ENCODE measurements around the gene MAPKBP1.

MAPKBP1 gene

DNA sequence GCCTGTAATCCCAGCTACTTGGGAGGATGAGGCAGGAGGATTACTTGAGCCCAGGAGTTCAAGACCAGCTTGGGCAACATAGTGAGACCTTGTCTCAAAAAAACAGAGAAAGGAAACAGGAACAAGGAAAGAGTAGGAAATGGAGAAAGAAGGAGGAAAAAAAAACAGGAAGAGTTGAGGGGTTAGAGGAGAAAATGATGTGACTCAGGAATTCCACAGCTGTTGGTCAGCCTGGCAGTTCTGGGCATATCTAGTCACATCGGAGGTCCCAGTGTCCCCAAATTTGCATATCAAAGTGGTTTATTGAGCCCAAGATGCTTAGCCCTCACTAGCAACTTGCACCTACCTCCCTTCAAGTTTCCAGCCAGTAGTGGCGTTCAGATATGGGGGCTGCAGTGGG, 34.8 kb downstream of the MAPKBP1 start:
- H2BK5ac ChIP-seq (ENCODE audit: low read depth, low read length, poor library complexity) = no peak overlapping the region
- no peak overlapping the region for H4K8ac ChIP-seq (ENCODE audit: low read depth, low read length)
- H3K4me2 ChIP-seq (ENCODE audit: low read length) = no peak overlapping the region
- no peak overlapping the region for H3K18ac ChIP-seq (ENCODE audit: low read length)
- no peak overlapping the region for H4K12ac ChIP-seq (ENCODE audit: low read depth, low read length)
- H3K79me1 ChIP-seq (ENCODE audit: low read length) = peaks cover 20% of the 10 kb centered on the region
- no peak for DNase-seq
- H3K14ac ChIP-seq (ENCODE audit: low read length) = no peak overlapping the region
- no peak overlapping the region for H2AFZ ChIP-seq (ENCODE audit: insufficient read depth, low read length, poor library complexity)
- no peak overlapping the region for H3K27ac ChIP-seq (ENCODE audit: low read depth, low read length)
- H2AK5ac ChIP-seq (ENCODE audit: low read length) = no peak overlapping the region
- peaks cover 19% of the 10 kb centered on the region in 2 experiments for H3K36me3 ChIP-seq (ENCODE audit: control insufficient read depth in 1 of 2, insufficient read depth in 2 of 2, low read length in 2 of 2)
- peaks cover 9% of the 10 kb centered on the region for H3K79me2 ChIP-seq (ENCODE audit: control insufficient read depth, insufficient read depth, low read length, poor library complexity)
- H3K4me1 ChIP-seq (ENCODE audit: control insufficient read depth in 1 of 2, insufficient read depth in 2 of 2, low read length in 2 of 2) = peaks cover 23 to 30% of the 10 kb centered on the region in 2 experiments
- H3K9me3 ChIP-seq (ENCODE audit: insufficient read depth, low read depth, low read length) = peaks cover 2% of the 10 kb centered on the region
- no peak overlapping the region for H2BK120ac ChIP-seq (ENCODE audit: insufficient read depth, low read length, poor library complexity)
- H3K4ac ChIP-seq (ENCODE audit: low read depth, low read length) = no peak overlapping the region
- H3K9ac ChIP-seq (ENCODE audit: low read length) = no peak overlapping the region
- no peak overlapping the region for H2BK12ac ChIP-seq (ENCODE audit: low read length)
- no CpG with 5 or more reads among the region's 2 CpGs for WGBS (ENCODE audit: extremely low coverage, insufficient coverage, insufficient read length)
- no peak overlapping the region for H3K4me3 ChIP-seq (ENCODE audit: low read depth, low read length)
- H4K91ac ChIP-seq (ENCODE audit: low read depth, low read length) = no peak overlapping the region
- H3K23ac ChIP-seq (ENCODE audit: low read length) = no peak overlapping the region
- no peaks in the 10 kb centered on the region for H3K27me3 ChIP-seq (ENCODE audit: insufficient read depth, low read length)

DNA sequence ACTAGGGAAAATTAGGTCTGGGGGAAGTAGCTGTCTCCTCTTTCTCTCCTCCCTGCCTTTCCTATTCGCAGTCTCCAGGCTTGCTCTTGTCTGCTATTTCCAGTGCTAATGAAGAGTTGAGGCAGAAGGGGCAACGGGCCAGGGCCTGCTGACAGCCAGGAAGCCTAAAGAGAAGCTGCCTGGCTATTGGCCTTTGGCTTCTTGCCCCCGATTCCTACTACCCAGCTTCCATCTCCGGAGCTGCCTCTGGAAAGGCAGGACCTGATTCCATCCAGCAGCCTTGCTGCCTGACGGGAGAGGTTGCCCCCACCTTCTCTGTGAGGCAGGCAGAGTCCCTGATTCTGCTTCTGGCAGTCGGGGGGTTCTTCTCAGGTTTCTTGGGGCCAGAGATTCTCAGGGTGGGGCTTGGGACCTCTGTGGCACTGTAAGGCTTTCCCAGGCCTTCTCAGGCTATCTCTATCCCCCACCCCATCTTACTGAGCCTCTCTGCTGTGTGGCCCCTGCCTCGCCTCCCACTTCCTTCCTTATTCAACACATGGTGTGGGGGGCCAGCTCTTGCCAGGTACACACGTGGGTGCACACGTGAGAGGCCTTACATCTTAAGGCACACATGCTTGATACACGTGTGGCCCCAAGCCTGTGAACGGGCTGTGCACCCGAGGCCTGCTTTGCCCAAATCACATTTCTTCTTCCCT, 35.4 kb downstream of the MAPKBP1 start:
- peaks cover 17 to 24% of the 10 kb centered on the region in 2 experiments for H3K4me1 ChIP-seq (ENCODE audit: control insufficient read depth in 1 of 2, insufficient read depth in 2 of 2, low read length in 2 of 2)
- H2BK5ac ChIP-seq (ENCODE audit: low read depth, low read length, poor library complexity) = no peak overlapping the region
- H3K4ac ChIP-seq (ENCODE audit: low read depth, low read length) = no peak overlapping the region
- H3K23ac ChIP-seq (ENCODE audit: low read length) = no peak overlapping the region
- no peaks in the 10 kb centered on the region for H3K27me3 ChIP-seq (ENCODE audit: insufficient read depth, low read length)
- H3K9ac ChIP-seq (ENCODE audit: low read length) = no peak overlapping the region
- no peak overlapping the region for H3K4me2 ChIP-seq (ENCODE audit: low read length)
- peaks cover 6% of the 10 kb centered on the region for H3K79me2 ChIP-seq (ENCODE audit: control insufficient read depth, insufficient read depth, low read length, poor library complexity)
- H3K27ac ChIP-seq (ENCODE audit: low read depth, low read length) = no peak overlapping the region
- no peak overlapping the region for H3K18ac ChIP-seq (ENCODE audit: low read length)
- H3K4me3 ChIP-seq (ENCODE audit: low read depth, low read length) = no peak overlapping the region
- no peak overlapping the region for H2BK120ac ChIP-seq (ENCODE audit: insufficient read depth, low read length, poor library complexity)
- WGBS (ENCODE audit: extremely low coverage, insufficient coverage, insufficient read length) = no CpG with 5 or more reads among the region's 12 CpGs
- peaks cover 2% of the 10 kb centered on the region for H3K9me3 ChIP-seq (ENCODE audit: insufficient read depth, low read depth, low read length)
- no peak for DNase-seq
- H3K79me1 ChIP-seq (ENCODE audit: low read length) = peaks cover 16% of the 10 kb centered on the region
- peaks cover 24 to 25% of the 10 kb centered on the region in 2 experiments for H3K36me3 ChIP-seq (ENCODE audit: control insufficient read depth in 1 of 2, insufficient read depth in 2 of 2, low read length in 2 of 2)
- no peak overlapping the region for H4K12ac ChIP-seq (ENCODE audit: low read depth, low read length)
- peak overlapping the region; percentile 15 for H4K91ac ChIP-seq (ENCODE audit: low read depth, low read length)
- no peak overlapping the region for H2BK12ac ChIP-seq (ENCODE audit: low read length)
- no peak overlapping the region for H2AK5ac ChIP-seq (ENCODE audit: low read length)
- H2AFZ ChIP-seq (ENCODE audit: insufficient read depth, low read length, poor library complexity) = no peak overlapping the region
- H4K8ac ChIP-seq (ENCODE audit: low read depth, low read length) = no peak overlapping the region
- H3K14ac ChIP-seq (ENCODE audit: low read length) = no peak overlapping the region

DNA sequence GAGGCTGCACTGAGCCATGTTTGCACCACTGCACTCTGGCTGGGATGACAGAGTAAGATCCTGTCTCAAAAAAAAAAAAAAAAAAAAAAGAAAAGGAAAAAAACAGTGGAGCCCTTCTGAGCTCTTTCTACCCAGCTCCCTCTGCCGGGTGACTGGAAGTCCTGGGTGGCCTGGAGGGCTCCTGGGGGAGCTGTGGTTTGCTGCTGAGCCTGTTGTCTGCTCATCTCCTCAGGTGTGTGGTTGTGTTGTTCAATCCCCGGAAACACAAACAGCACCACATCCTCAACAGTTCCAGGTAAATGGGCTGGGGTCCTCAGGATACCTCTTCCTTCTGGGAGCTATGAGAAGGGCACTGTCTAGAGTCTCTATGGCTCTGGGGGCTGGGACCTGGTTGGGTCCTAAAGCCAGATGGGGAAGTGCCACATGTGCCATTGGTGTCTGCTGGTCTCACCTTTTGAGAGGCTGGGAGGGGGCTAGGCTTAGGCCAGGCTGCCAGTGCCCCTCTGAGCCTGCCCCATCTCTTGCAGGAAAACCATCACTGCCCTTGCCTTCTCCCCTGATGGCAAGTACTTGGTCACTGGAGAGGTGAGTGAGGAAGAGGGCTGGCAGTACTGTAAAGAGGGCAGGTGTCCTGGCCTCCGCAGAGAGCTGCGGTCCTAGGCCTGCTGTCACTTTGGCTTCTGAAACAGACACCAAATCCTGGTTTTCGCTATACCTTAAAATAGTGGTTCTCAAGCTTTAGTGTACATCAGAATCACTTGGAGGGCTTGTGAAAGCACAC, 36.6 kb downstream of the MAPKBP1 start:
- H3K9ac ChIP-seq (ENCODE audit: low read length) = no peak overlapping the region
- H3K14ac ChIP-seq (ENCODE audit: low read length) = no peak overlapping the region
- no peak overlapping the region for H4K12ac ChIP-seq (ENCODE audit: low read depth, low read length)
- no peak overlapping the region for H3K4me3 ChIP-seq (ENCODE audit: low read depth, low read length)
- H2BK5ac ChIP-seq (ENCODE audit: low read depth, low read length, poor library complexity) = no peak overlapping the region
- H2BK12ac ChIP-seq (ENCODE audit: low read length) = no peak overlapping the region
- no peaks in the 10 kb centered on the region for H3K79me2 ChIP-seq (ENCODE audit: control insufficient read depth, insufficient read depth, low read length, poor library complexity)
- peaks cover 31 to 32% of the 10 kb centered on the region in 2 experiments for H3K36me3 ChIP-seq (ENCODE audit: control insufficient read depth in 1 of 2, insufficient read depth in 2 of 2, low read length in 2 of 2)
- no peak overlapping the region for H2AK5ac ChIP-seq (ENCODE audit: low read length)
- no peak overlapping the region for H2AFZ ChIP-seq (ENCODE audit: insufficient read depth, low read length, poor library complexity)
- H3K27me3 ChIP-seq (ENCODE audit: insufficient read depth, low read length) = no peaks in the 10 kb centered on the region
- H3K18ac ChIP-seq (ENCODE audit: low read length) = no peak overlapping the region
- H3K4ac ChIP-seq (ENCODE audit: low read depth, low read length) = no peak overlapping the region
- no peak overlapping the region for H3K27ac ChIP-seq (ENCODE audit: low read depth, low read length)
- peaks cover 5% of the 10 kb centered on the region for H3K79me1 ChIP-seq (ENCODE audit: low read length)
- H3K23ac ChIP-seq (ENCODE audit: low read length) = no peak overlapping the region
- no CpG with 5 or more reads among the region's 5 CpGs for WGBS (ENCODE audit: extremely low coverage, insufficient coverage, insufficient read length)
- H4K8ac ChIP-seq (ENCODE audit: low read depth, low read length) = no peak overlapping the region
- no peak overlapping the region for H2BK120ac ChIP-seq (ENCODE audit: insufficient read depth, low read length, poor library complexity)
- H4K91ac ChIP-seq (ENCODE audit: low read depth, low read length) = peak overlapping the region; percentile 50
- H3K4me2 ChIP-seq (ENCODE audit: low read length) = no peak overlapping the region
- H3K9me3 ChIP-seq (ENCODE audit: insufficient read depth, low read depth, low read length) = no peaks in the 10 kb centered on the region
- peaks cover 6 to 13% of the 10 kb centered on the region in 2 experiments for H3K4me1 ChIP-seq (ENCODE audit: control insufficient read depth in 1 of 2, insufficient read depth in 2 of 2, low read length in 2 of 2)
- DNase-seq = no peak

DNA sequence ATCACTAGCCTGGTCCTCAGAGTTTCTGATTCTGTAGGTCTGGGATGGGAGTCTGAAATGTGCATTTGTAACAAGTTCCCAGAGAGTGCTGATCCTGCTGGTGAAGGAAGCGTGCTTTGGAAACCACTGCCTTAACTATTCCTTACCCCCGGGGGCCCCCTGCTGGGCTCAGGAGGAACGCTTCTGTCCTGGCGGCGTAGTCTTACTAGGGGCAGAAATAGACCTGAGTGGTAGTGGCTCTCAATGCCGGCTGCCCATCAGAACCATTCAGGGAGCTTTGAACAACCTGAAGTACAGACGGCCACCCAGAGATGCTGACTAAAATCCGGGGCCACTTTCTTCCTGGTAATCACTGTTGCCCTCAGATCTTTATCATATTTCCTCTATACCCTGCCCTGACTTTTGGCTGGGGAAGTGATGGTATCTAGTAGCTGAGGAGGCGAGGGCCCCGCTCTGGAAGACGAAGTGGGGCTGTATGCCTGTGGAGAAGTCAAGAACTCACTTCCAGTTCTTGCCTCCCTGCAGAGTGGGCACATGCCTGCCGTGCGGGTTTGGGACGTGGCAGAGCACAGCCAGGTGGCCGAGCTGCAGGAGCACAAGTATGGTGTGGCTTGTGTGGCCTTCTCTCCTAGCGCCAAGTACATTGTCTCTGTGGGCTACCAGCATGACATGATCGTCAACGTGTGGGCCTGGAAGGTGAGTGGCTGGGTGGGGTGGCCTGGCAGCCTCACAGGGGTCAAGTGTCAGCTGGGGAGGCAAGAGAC, 37.3 kb downstream of the MAPKBP1 start:
- no peak overlapping the region for H4K8ac ChIP-seq (ENCODE audit: low read depth, low read length)
- peaks cover 2 to 5% of the 10 kb centered on the region in 2 experiments for H3K4me1 ChIP-seq (ENCODE audit: control insufficient read depth in 1 of 2, insufficient read depth in 2 of 2, low read length in 2 of 2)
- H2AK5ac ChIP-seq (ENCODE audit: low read length) = no peak overlapping the region
- no peak overlapping the region for H3K4me3 ChIP-seq (ENCODE audit: low read depth, low read length)
- no peak overlapping the region for H3K27ac ChIP-seq (ENCODE audit: low read depth, low read length)
- peaks cover 2% of the 10 kb centered on the region for H3K79me1 ChIP-seq (ENCODE audit: low read length)
- WGBS (ENCODE audit: extremely low coverage, insufficient coverage, insufficient read length) = no CpG with 5 or more reads among the region's 18 CpGs
- no peak overlapping the region for H2AFZ ChIP-seq (ENCODE audit: insufficient read depth, low read length, poor library complexity)
- H3K14ac ChIP-seq (ENCODE audit: low read length) = no peak overlapping the region
- peak overlapping the region; percentile 37 for H2BK12ac ChIP-seq (ENCODE audit: low read length)
- H3K23ac ChIP-seq (ENCODE audit: low read length) = no peak overlapping the region
- peak; percentile 80 to 93 for DNase-seq
- H3K27me3 ChIP-seq (ENCODE audit: insufficient read depth, low read length) = no peaks in the 10 kb centered on the region
- no peak overlapping the region for H2BK120ac ChIP-seq (ENCODE audit: insufficient read depth, low read length, poor library complexity)
- H3K18ac ChIP-seq (ENCODE audit: low read length) = no peak overlapping the region
- H3K36me3 ChIP-seq (ENCODE audit: control insufficient read depth in 1 of 2, insufficient read depth in 2 of 2, low read length in 2 of 2) = peaks cover 35 to 36% of the 10 kb centered on the region in 2 experiments
- H3K4ac ChIP-seq (ENCODE audit: low read depth, low read length) = no peak overlapping the region
- no peaks in the 10 kb centered on the region for H3K79me2 ChIP-seq (ENCODE audit: control insufficient read depth, insufficient read depth, low read length, poor library complexity)
- no peak overlapping the region for H4K12ac ChIP-seq (ENCODE audit: low read depth, low read length)
- H2BK5ac ChIP-seq (ENCODE audit: low read depth, low read length, poor library complexity) = no peak overlapping the region
- H3K9ac ChIP-seq (ENCODE audit: low read length) = no peak overlapping the region
- H4K91ac ChIP-seq (ENCODE audit: low read depth, low read length) = no peak overlapping the region
- H3K4me2 ChIP-seq (ENCODE audit: low read length) = no peak overlapping the region
- H3K9me3 ChIP-seq (ENCODE audit: insufficient read depth, low read depth, low read length) = no peaks in the 10 kb centered on the region

Measured in trophoblast cell (in vitro differentiated cells and primary cell).